Lower leg skin (tissue), 3 donors: Measurements from ENCODE around the gene THBS2.
"Not testable (repeated sequence)": the region's sequence is repeated elsewhere in the genome, so short reads cannot be mapped to it uniquely, and the experiment has no call there.

ENCODE experiments used
- POLR2A ChIP-seq, 2 donors: fragments of 450-650 bp; IDR thresholded peaks; one replicate each; pipeline ENCODE4 v1.6.1; 2016 to 2017; ENCODE audit warnings: antibody characterized with exemption in 2 of 2, mild to moderate bottlenecking in 1 of 2, moderate library complexity in 1 of 2
- TF ChIP-seq, protein P1 (sequence below), 3 donors: fragments of 450-650 bp; IDR thresholded peaks; one replicate each; pipeline ENCODE4 v1.5.1; 2016; ENCODE audit warnings: antibody characterized with exemption in 3 of 3, mild to moderate bottlenecking in 3 of 3, moderate library complexity in 2 of 3

- TF ChIP-seq, protein P1, sequence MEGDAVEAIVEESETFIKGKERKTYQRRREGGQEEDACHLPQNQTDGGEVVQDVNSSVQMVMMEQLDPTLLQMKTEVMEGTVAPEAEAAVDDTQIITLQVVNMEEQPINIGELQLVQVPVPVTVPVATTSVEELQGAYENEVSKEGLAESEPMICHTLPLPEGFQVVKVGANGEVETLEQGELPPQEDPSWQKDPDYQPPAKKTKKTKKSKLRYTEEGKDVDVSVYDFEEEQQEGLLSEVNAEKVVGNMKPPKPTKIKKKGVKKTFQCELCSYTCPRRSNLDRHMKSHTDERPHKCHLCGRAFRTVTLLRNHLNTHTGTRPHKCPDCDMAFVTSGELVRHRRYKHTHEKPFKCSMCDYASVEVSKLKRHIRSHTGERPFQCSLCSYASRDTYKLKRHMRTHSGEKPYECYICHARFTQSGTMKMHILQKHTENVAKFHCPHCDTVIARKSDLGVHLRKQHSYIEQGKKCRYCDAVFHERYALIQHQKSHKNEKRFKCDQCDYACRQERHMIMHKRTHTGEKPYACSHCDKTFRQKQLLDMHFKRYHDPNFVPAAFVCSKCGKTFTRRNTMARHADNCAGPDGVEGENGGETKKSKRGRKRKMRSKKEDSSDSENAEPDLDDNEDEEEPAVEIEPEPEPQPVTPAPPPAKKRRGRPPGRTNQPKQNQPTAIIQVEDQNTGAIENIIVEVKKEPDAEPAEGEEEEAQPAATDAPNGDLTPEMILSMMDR (IDR thresholded peaks at IDR 0.05), result not testable (repeated sequence)
- not testable (repeated sequence) for TF ChIP-seq POLR2A (IDR thresholded peaks at IDR 0.05)
Measured at GRCh38 chr6:169197929-169198328, 55.7 kb downstream of the THBS2 start.
